IMR-90 (cell line): Measurements from ENCODE around the gene DNAJC7. TPM values are rescaled to one million over a fixed set of nuclear protein-coding genes. Genes with fewer than 3 reads are reported as not detected.

Experiments used
- ATAC-seq: fragments of 200-7000 bp; cut with Tn5 transposase; 2 replicates; pipeline ENCODE4 v1.9.1; 2020; ENCODE audit warnings: low read depth, mild to moderate bottlenecking, moderate library complexity
- BruUV-seq: library from RNA; stranded (reverse); fragments of 400-500 nt; replicated peaks from 2 replicates; lab custom pipeline; 2021; lab: Mats Ljungman, UMichigan
- CTCF ChIA-PET: fragments of 300-600 bp; formaldehyde crosslinking; extraction: SDS; loops from one replicate; lab custom pipeline; 2021; ENCODE audit warnings: antibody characterized with exemption; lab: Yijun Ruan, JAX
- POLR2A ChIA-PET: fragments of 300-600 bp; sonication (Branson Sonifier 250); formaldehyde crosslinking; loops from one replicate; lab custom pipeline; 2022; ENCODE audit warnings: antibody characterized with exemption; ENCODE audit not compliant: unreplicated experiment; lab: Charles Lee
- DNase-seq: peaks from one replicate; pipeline ENCODE4 v3.0.0; 2013
- H2AFZ ChIP-seq: replicated peaks from 2 replicates; pipeline ENCODE3; 2013; ENCODE audit warnings: low read length, mild to moderate bottlenecking; ENCODE audit not compliant: poor library complexity
- H2AK5ac ChIP-seq: 2 replicates; pipeline ENCODE4 v1.6.1; 2013; ENCODE audit warnings: low read depth, low read length, inconsistent platforms
- H2AK9ac ChIP-seq: replicated peaks from 2 replicates; pipeline ENCODE3; 2013; ENCODE audit warnings: mild to moderate bottlenecking, low read depth, low read length, moderate library complexity; ENCODE audit not compliant: poor library complexity
- H2BK120ac ChIP-seq: 2 replicates; pipeline ENCODE4 v1.6.1; 2013; ENCODE audit warnings: low read depth, low read length, inconsistent platforms
- H2BK15ac ChIP-seq: 3 replicates; pipeline ENCODE4 v1.6.1; 2013; ENCODE audit warnings: low read depth, low read length, inconsistent platforms
- H2BK20ac ChIP-seq: 2 replicates; pipeline ENCODE4 v1.6.1; 2013; ENCODE audit warnings: low read depth, mild to moderate bottlenecking, inconsistent platforms, low read length, moderate library complexity
- H2BK5ac ChIP-seq: 2 replicates; pipeline ENCODE4 v1.6.1; 2013; ENCODE audit warnings: mild to moderate bottlenecking, low read depth, low read length, inconsistent platforms; ENCODE audit not compliant: poor library complexity, severe bottlenecking
- H3K14ac ChIP-seq: replicated peaks from 2 replicates; pipeline ENCODE4 v1.6.1; 2013; ENCODE audit warnings: low read depth, low read length, inconsistent platforms
- H3K18ac ChIP-seq: 2 replicates; pipeline ENCODE4 v1.6.1; 2013; ENCODE audit warnings: low read depth, low read length, control low read depth
- H3K23ac ChIP-seq: 2 replicates; pipeline ENCODE4 v1.6.1; 2013; ENCODE audit warnings: low read depth, low read length, inconsistent platforms
- H3K27ac ChIP-seq: 2 replicates; pipeline ENCODE4 v1.5.1; 2013; ENCODE audit warnings: mild to moderate bottlenecking, control low read depth, low read length; ENCODE audit not compliant: insufficient read depth
- H3K27me3 ChIP-seq: 2 replicates; pipeline ENCODE4 v1.6.1; 2013; ENCODE audit warnings: low read length; ENCODE audit not compliant: control insufficient read depth, insufficient read depth
- H3K36me3 ChIP-seq: 2 replicates; pipeline ENCODE4 v1.6.1; 2013; ENCODE audit warnings: low read length, mixed read lengths; ENCODE audit not compliant: control insufficient read depth, insufficient read depth
- H3K4ac ChIP-seq: 2 replicates; pipeline ENCODE4 v1.6.1; 2013; ENCODE audit warnings: low read depth, low read length, inconsistent platforms
- H3K4me1 ChIP-seq: 2 replicates; pipeline ENCODE4 v1.6.1; 2013; ENCODE audit warnings: low read length, mixed read lengths; ENCODE audit not compliant: control insufficient read depth, insufficient read depth
- H3K4me2 ChIP-seq: 2 replicates; pipeline ENCODE4 v1.6.1; 2013; ENCODE audit warnings: low read depth, mild to moderate bottlenecking, control low read depth, low read length, moderate library complexity
- H3K4me3 ChIP-seq: 2 replicates; pipeline ENCODE4 v1.5.1; 2013; ENCODE audit warnings: low read depth, mild to moderate bottlenecking, control low read depth, low read length, moderate library complexity; ENCODE audit not compliant: insufficient read depth
- H3K56ac ChIP-seq: 2 replicates; pipeline ENCODE4 v1.6.1; 2013; ENCODE audit warnings: low read length, inconsistent platforms; ENCODE audit not compliant: insufficient read depth; ENCODE audit errors: extremely low read depth
- H3K79me1 ChIP-seq, 2 experiments: 2 replicates each; pipeline ENCODE4 v1.6.1; 2013; ENCODE audit warnings: low read length in 2 of 2, inconsistent platforms in 1 of 2, low read depth in 1 of 2
- H3K9ac ChIP-seq: 2 replicates; pipeline ENCODE4 v1.6.1; 2013; ENCODE audit warnings: low read depth, low read length, control low read depth
- H3K9me1 ChIP-seq: 2 replicates; pipeline ENCODE4 v1.6.1; 2013; ENCODE audit warnings: low read length, inconsistent platforms; ENCODE audit not compliant: insufficient read depth
- H3K9me3 ChIP-seq: 2 replicates; pipeline ENCODE4 v1.6.1; 2013; ENCODE audit warnings: low read length; ENCODE audit not compliant: control insufficient read depth, insufficient read depth
- H4K20me1 ChIP-seq: 2 replicates; pipeline ENCODE4 v1.6.1; 2013; ENCODE audit warnings: low read length, inconsistent platforms; ENCODE audit not compliant: insufficient read depth
- H4K5ac ChIP-seq: 2 replicates; pipeline ENCODE4 v1.6.1; 2013; ENCODE audit warnings: mild to moderate bottlenecking, low read depth, low read length, control low read depth
- H4K8ac ChIP-seq, 2 experiments: 2 replicates each; pipeline ENCODE4 v1.6.1; 2013; ENCODE audit warnings: low read depth in 2 of 2, low read length in 2 of 2, control low read depth in 1 of 2, inconsistent platforms in 1 of 2
- H4K91ac ChIP-seq: 2 replicates; pipeline ENCODE4 v1.6.1; 2013; ENCODE audit warnings: low read depth, low read length, inconsistent platforms; ENCODE audit not compliant: insufficient read depth
- BHLHE40 ChIP-seq: fragments of 150-350 bp; IDR thresholded peaks from 2 replicates; pipeline ENCODE4 v1.6.1; 2016; ENCODE audit warnings: mild to moderate bottlenecking, low read depth, low read length
- CEBPB ChIP-seq: IDR thresholded peaks from 2 replicates; pipeline ENCODE4 v1.6.1; 2012; ENCODE audit warnings: low read depth, low read length, improper control_type of control experiment
- CHD1 ChIP-seq: IDR thresholded peaks from 2 replicates; pipeline ENCODE4 v1.6.1; 2012; ENCODE audit warnings: low read depth, low read length, improper control_type of control experiment
- CTCF ChIP-seq: conservative IDR thresholded peaks from 2 replicates; pipeline ENCODE4 v1.5.1; 2012; ENCODE audit warnings: mild to moderate bottlenecking, low read depth, low read length, improper control_type of control experiment
- ELK1 ChIP-seq: fragments of 150-350 bp; IDR thresholded peaks from 2 replicates; pipeline ENCODE4 v1.6.1; 2016; ENCODE audit warnings: low read depth, mild to moderate bottlenecking, low read length, moderate library complexity, borderline replicate concordance
- MAZ ChIP-seq: IDR thresholded peaks from 2 replicates; pipeline ENCODE4 v1.6.1; 2012; ENCODE audit warnings: low read depth, mild to moderate bottlenecking, low read length, improper control_type of control experiment, moderate library complexity, borderline replicate concordance
- MXI1 ChIP-seq: IDR thresholded peaks from 2 replicates; pipeline ENCODE4 v1.6.1; 2012; ENCODE audit warnings: low read depth, mild to moderate bottlenecking, low read length, moderate library complexity, borderline replicate concordance
- RAD21 ChIP-seq: IDR thresholded peaks from 2 replicates; pipeline ENCODE4 v1.6.1; 2012; ENCODE audit warnings: low read length, improper control_type of control experiment
- RCOR1 ChIP-seq: IDR thresholded peaks from 2 replicates; pipeline ENCODE4 v1.6.1; 2012; ENCODE audit warnings: mild to moderate bottlenecking, low read length, improper control_type of control experiment; ENCODE audit not compliant: insufficient replicate concordance
- SMC3 ChIP-seq: fragments of 150-350 bp; IDR thresholded peaks from 2 replicates; pipeline ENCODE4 v1.6.1; 2016; ENCODE audit warnings: low read depth, mild to moderate bottlenecking, antibody characterized with exemption, low read length, moderate library complexity
- USF2 ChIP-seq: fragments of 150-350 bp; IDR thresholded peaks from 2 replicates; pipeline ENCODE4 v1.6.1; 2017; ENCODE audit warnings: mild to moderate bottlenecking, antibody characterized with exemption, low read length, low read depth
- WGBS, 2 experiments: methylation state at CpG; one replicate each; pipeline versions ENCODE4 v1.1.5 to v1.1.7; 2013; ENCODE audit warnings: missing lambda C conversion rate in 2 of 2; ENCODE audit not compliant: insufficient read length in 1 of 2; ENCODE audit errors: extremely low coverage in 2 of 2; 5-methylcytosine and 5-hydroxymethylcytosine counted together
- dilution Hi-C: fragments of 300-500 bp; cut with HindIII; formaldehyde crosslinking; loops from one replicate; pipeline ENCODE4 v1.14.3; 2018; ENCODE audit warnings: low sequenced_read_pairs; ENCODE audit not compliant: unreplicated experiment
- in situ Hi-C: fragments of 300-500 bp; cut with MboI; formaldehyde crosslinking; loops from 3 replicates; pipeline ENCODE4 v1.14.3; 2019; ENCODE audit warnings: low sequenced_read_pairs, inconsistent platforms, mixed read lengths
- intact Hi-C: fragments of 100-400 bp; cut with micrococcal nuclease; formaldehyde crosslinking; loops from 2 replicates; pipeline ENCODE4 v1.10.0; 2022
- polyA plus RNA-seq, 3 experiments: library from polyadenylated mRNA; depleted of rRNA; stranded (reverse); fragments of >200 nt; gene quantifications; 2 replicates each; pipeline ENCODE4 v1.2.3, GENCODE V29; 2012; ENCODE audit warnings: low replicate concordance in 1 of 3
- total RNA-seq: library from RNA; depleted of rRNA; stranded (reverse); fragments of >200 nt; gene quantifications from 2 replicates; pipeline ENCODE4 v1.2.3, GENCODE V29; 2012

Gene DNAJC7
- total and polyA plus RNA-seq, 2 of the 4 experiments (the other 2 are of a cell fraction), result 49.3 to 71.7 TPM

- no peak for TF ChIP-seq MAZ
These were observed 36.7 kb upstream of the DNAJC7 start (continued) for GRCh38 chr17:42053731-42054500.

- in situ Hi-C loops, result no loop called here
- Histone ChIP-seq H2BK20ac (no peak overlapping the region), H3K79me1 (no peaks in the 10 kb centered on the region), H3K4ac (no peak overlapping the region), H2AK9ac (no peak overlapping the region), H3K9me1 (peaks cover 3% of the 10 kb centered on the region; the same call in 1 of the 2 replicates), H4K20me1 (no peaks in the 10 kb centered on the region), H3K27ac (no peak overlapping the region), H2AFZ (no peak overlapping the region), H3K4me2 (no peak overlapping the region), H3K9me3 (no peaks in the 10 kb centered on the region), H4K8ac (no peak overlapping the region), H4K5ac (no peak overlapping the region), H3K56ac (no peak overlapping the region), H2BK15ac (no peak overlapping the region), H3K18ac (no peak overlapping the region), H3K36me3 (no peaks in the 10 kb centered on the region), H3K4me1 (0 out of 2 replicates have a peak, but pooled peaks cover 1% of the 10 kb centered on the region), H3K23ac (no peak overlapping the region), H2AK5ac (no peak overlapping the region), H3K27me3 (peaks cover 79% of the 10 kb centered on the region), H3K9ac (no peak overlapping the region), H2BK120ac (no peak overlapping the region), H4K91ac (no peak overlapping the region), H2BK5ac (no peak overlapping the region), H3K4me3 (no peak overlapping the region), H3K14ac (no peak overlapping the region)
- ChIA-PET POLR2A (no interaction called here), CTCF (no interaction called here)
- dilution Hi-C loops, result no loop called here
- 53% methylated on average over 3 of the region's 6 CpGs; no CpG with 5 or more reads in 1 of the 2 experiments for WGBS, 2 experiments
- DNase-seq (no peak), ATAC-seq (no peak)
- BruUV-seq, result no TSS peak
- intact Hi-C loops, result no loop called here
- TF ChIP-seq ELK1 (no peak), RAD21 (no peak), MXI1 (no peak), CHD1 (no peak), SMC3 (no peak), MAZ (no peak), RCOR1 (no peak), CEBPB (no peak), BHLHE40 (no peak), USF2 (no peak), CTCF (no peak)
These were observed 35.2 kb upstream of the DNAJC7 start for GRCh38 chr17:42052346-42052877.
